ENCODE results near the gene SPOCK1.
"Not testable (repeated sequence)": the region's sequence is repeated elsewhere in the genome, so short reads cannot be mapped to it uniquely, and the experiment has no call there.

Gene SPOCK1

DNA sequence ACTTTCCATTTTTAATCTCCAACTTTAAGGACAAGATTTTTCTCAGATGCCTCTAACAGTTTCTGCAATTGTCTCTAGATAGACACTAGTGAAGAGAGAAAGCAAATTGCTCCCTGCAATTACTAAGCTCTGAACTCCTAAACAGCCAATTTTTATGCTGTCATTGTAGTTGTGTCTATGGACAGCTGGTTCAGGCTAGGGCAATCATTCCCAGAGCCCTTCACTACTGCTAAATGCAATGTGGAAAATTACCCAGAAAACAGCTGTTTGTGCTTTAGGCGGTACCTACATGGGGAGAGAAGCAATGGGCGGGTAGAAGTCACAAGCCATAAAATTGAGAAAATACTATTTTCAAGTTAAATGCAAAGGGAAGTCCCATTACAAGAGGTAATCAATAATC, 211.6 kb downstream of the SPOCK1 start:
- DNase-seq: no peak

DNA sequence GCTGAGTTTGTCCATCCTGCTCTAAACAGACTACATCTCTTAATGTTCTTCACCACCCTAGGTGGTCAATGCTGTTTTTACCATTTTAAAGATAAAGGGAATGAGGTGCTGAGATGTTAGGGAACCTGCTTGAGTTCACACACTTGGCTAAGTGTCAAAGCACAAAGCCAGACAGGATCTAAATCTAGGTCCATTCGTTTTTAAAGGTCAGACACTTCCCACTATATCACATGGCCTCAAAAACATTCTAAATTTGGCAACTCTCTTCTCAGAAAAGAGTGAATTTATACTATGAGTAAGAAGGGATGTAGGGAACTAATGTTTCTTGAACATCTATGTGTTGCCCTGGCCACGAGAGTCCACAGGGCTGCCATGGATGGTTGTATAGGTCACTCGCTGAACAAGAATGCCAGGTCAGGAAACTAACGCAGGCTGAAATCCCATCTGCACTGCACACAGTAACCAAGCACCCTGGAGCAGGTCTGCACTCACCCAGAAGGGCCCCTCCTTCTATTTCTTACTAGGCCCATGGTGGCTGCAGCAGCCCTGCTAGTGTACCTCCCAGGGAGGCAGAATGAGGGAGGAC, 213.0 kb downstream of the SPOCK1 start:
- DNase-seq: no peak

DNA sequence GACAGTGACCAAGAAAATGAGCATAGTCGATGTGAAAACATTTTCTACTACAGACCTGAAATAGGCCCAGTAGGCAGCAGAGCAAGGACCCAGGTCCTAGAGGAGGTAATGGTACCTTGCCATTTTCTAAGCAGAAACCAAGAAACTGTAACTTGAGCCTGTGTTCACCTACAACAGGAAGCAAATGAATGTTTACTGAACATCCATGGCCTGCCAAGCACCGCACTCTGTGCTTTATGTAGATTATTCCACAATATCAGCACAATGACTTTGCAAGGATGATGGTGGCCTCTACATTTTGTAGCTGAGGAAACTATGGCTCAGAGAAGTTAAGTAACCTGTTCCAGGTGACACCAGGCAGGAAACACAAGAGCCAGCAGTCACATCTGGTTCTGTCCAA, 215.3 kb downstream of the SPOCK1 start:
- DNase-seq: no peak

DNA sequence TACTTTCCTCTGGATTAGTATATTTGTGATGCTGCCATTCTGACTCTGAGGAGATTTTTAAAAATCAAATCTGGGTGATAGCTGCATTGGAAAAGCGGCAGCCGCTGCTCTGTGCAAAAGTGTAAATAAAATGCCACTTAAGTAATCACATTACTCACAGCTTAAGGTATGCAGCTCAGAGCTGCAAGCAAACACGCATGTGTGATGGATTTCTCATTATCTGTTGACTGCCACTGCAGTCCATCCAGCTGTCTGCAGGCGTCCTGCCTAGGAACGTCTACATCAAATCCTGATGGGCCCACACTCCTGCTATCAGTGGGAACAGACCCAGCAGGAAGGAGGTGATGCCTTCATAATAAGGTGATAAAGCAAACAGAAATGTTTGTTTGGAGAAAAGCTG, 216.9 kb downstream of the SPOCK1 start:
- no peak for DNase-seq

DNA sequence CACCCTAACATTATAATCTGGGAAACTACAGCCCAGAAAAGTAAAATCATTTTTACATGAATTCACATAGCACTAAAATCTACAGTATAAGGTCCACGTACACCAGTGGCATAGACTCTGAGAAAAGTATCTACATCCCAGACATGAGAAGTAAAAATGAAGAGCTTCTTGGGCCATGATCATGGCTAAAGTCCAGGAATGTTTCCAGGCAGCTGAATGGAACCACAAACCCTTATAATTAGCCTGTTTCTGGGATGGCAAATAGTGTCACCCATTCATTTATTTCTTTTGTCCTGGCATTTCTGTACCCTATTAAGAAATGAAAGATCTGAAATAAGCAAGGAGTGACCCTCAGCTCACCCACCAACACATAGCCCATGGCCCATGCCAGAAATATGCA, 217.9 kb downstream of the SPOCK1 start:
- DNase-seq: no peak

DNA sequence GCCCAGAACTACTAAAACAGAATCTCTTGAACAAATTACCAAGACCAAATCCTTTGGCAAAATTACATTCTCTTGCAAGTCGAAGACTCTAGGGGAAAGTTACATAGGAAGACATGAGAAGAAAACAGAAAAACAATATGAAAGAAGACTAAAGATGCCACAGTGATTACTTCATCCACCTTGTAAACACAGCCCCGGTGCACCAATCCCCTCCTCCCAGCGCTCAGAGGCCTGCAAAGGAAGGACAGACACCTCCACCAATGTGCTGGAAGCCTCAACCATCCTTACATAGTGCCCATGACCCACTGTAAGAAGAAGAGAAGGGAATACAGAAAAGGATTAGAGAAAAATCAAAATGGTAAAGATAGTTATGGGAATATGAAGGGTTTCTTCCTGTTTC, 218.5 kb downstream of the SPOCK1 start:
- no peak for DNase-seq

DNA sequence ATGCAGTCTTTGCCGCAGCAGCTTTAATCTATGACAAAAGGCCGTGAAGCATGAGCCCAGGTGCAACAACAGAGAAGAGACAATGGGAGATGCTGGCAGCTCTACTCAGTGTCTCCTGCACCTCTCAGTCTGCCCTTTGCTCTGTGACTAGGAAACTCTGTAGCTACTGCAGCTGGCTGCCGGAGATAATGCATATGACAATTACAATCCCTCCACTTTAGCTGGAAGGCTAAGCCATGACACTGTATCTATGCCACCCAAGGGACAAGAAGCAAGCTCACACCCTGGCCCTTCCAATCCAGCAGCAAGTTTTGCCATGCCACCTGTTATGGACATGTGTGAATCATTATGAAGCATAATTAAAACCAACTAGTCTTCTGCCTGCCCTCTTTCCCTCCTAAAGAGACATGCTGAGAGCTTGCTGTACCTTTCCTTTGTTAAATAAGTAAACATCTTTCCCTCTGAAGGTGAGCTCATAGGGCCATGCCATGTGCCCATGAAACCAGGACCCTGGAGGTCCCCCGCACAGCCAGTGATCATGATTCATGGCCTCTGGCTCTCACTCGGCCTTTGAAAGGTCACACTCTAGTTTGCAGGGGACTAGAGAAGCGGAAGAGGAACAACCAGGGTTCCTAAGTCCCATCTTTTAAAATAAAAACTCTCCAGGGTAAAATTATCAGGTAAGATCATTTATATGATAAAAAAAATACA, 219.4 kb downstream of the SPOCK1 start:
- DNase-seq: no peak

DNA sequence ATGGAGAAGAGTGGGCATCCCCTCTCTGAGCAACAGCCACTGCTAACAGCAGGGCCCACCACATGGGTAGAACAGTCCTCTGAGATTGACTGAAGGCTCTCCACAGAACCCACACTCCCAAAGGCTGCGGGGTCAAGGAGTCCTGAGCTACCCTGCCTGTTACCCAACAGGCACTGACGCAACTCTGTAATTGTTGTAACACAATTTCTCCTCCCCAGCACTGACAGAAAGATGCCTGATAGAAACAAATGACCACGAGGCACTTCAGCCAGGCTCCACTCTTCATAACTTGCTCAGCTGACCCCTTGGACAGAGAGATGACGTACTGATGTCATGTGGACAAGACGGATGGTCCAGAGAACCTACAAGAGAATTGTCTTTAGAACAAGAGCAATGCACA, 220.7 kb downstream of the SPOCK1 start:
- no peak for DNase-seq

DNA sequence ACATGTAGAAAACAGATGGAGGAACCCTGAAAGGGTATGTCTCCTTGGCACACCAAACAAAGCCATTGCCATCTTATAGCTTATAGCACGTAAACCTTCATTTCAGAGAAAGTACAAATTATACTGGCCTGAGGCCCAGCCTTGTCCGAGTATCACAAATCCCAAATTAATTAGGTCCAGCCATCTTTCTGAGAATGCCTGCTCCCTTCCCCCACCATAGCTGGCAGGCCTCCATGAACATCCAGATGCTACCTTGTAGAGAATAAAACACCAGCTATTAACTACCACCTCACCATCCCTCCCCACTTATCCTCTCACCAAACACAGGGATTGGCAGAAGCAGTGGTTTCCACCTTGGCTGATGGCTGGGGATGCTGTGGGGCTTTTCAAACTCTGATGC, 224.0 kb downstream of the SPOCK1 start:
- DNase-seq: no peak

DNA sequence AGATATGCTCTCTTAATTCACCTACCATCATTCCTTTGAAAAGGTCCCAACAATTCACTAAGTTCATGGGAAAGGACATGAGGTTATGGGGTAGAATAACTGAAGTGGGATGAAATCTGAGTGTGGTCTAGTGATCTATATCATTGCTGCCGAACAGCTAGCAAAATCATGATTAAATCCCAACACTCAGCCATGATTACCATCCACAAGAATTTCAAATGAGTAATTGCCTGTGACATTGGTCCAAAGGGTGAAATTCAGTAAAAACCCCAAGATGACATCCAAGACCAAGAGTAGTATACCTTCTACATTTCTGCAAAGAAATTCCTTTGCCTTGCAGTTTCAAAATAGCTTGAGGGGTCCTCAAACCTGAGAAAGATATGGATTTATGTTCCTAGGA, 225.6 kb downstream of the SPOCK1 start:
- DNase-seq: no peak

DNA sequence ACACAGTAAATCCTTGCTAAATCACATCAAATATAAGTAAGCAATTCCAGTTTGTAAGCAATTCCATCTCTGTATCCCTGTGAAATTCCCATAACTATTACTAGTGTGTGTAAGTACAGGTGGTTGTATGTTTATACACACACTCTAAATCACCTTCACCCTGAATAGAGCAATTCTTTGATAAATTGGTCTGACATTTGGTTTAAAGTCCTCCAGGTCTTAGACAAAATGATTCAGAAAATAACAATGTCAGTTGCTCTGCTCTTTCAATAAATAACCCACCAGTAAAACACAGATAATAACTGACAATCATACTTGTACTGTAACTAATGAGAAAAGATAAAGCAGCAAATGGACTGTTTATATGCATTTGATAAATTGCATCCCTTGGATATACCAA, 226.3 kb downstream of the SPOCK1 start:
- DNase-seq: no peak

DNA sequence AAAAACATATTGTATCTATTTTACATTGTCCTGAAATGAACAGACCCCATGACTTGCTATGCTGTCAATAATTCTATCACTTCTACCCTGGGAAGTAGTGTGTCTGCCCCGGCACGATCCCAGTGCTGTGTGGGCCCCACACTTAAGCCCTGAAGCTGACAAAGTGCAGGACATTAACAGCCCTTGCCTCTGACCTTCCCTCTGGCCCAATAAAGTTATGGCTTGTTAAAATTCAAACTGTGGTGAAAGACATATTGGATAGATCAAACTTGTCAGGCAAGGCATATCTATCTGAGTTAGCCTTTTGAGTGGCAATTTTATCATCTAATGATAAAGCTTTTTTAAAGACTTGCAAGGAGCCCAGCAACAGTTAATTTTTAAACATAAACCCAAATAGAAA, 229.2 kb downstream of the SPOCK1 start:
- DNase-seq: no peak

DNA sequence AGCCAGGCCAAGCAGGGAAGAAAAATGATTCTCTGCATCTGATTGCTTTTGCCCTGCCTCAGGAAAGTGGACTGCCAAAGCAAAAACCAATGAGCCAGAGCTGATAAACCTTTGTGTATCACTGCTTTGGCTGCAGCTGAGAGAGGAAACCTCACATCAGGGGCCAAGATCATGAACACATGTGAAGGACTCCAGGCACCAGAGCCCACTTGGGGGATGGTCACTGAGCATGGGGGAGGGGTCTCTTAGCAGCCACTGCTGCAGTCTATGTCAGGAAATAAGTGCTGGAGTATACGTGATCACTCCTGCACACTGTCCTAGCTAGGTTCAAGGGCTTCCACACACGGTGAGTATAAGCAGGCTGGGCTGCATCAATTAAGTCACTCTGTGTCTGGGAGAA, 229.9 kb downstream of the SPOCK1 start:
- DNase-seq: no peak

DNA sequence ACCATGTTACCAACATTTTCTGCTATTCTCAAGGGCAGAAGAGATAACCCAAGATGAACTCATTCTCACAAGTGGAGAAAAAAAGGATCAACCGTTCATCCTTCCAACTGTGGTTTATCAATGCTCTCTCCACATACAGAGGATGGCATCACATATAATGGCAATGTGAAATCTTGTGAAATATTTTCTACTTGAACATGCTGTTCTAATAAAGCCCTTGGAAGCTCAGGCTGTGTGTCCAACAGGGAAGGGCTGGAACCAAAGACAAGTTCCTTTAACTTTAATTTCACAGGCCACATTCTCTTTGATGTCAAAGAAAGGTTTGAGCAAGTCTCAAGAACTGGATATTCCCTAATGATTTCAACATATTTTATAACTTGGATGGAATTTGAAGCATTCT, 230.5 kb downstream of the SPOCK1 start:
- DNase-seq: no peak

DNA sequence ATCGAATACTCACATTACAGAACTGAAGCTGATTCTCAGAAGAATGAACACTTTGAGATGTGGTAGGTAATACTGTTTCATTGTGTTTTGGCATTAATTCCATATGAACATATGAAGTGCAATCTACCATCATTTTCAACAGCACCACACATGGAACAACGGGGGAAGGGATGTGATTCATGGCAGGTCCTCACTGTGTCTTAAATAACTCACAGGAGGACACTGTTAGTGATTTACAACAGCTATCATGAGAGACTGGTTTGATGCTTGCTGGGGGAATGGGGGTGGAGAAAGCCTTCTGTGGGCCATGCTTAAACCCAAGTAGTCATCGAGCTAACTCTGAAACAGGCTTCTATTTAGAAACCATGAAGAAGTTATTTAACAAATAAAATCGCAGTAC, 232.9 kb downstream of the SPOCK1 start:
- no peak for DNase-seq

DNA sequence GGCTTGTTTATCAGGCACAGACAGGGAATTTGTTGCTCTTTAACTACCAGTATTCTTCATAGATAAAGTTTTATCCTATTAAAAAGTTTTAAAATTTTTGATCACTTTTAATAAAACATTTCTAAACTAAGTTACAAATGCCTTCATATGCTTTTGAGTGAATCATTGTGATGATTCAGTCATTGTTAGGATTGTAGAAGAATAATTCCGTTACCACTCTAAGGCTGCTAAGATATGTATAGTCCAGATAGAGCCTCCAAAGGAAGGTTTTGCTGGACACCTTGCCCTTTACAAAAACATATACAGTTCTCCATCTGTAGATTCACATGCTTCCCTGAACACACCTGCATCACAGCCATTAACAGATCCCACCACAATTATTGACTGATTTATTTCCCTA, 233.7 kb downstream of the SPOCK1 start:
- DNase-seq: no peak

DNA sequence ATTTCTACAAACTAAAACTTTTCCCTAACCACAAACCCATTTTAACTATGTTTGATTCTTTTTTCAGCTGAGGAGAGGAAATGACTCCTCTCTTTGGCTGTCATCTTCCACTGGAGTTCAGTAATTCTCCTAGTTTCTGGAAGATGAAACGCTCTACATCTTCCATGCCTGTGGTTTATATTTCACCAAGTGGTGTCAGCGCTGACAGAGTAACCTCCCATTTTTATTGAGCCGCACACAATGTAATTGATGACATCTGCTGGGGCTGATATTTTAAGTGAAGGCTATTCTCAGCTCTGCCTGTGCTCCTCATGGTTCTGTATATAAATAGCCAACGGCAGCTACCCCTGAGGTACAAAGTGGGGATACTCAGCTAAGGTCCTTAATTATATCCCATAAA, 234.6 kb downstream of the SPOCK1 start:
- DNase-seq: no peak

DNA sequence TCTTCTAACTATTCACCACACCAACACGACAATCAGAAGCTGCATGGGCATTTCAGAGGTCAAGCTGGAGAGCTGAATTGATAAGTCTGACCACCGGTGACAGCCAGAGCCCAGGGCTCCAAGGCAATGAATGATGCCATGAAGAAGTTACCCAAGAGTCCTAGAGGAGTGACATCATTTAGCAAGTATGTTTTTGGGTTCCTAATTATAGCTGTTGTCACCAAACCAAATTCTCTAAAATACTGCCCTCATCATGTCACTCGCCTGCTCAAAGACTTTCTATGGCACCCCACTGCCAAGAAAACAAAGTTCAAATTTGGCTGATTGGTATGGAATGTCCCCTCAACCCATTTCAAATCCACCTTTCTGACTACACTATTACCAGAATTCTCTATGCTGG, 235.1 kb downstream of the SPOCK1 start:
- DNase-seq: no peak

DNA sequence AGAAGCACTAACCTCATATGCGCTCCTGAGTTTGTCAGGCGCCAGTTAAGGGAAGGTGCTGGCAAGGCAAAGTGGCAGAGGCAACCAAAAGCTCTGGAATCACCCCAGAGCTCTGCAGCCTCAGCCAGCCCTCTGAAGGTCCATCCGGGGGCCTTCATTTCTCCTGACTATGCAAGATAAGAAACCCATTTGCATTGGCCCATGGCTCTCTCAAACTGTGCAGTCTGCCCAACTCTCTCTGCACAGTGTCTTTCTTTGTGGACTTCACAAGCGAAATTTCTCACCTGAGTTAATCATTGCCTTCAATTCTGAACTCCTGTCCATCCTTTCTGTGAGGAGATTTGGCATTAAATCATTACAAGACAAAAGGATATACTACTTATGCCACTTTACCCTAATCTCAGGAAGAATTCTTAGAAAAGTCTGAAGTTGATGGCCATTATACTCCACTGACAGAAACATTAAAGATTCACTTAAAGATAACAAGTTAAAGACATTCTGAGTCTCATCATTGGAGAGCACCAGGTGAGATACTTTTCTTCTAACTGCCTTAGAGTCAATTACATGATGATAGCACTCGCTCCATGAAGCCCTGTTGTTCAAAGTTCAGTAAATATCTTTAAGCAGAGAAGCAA, 235.6 kb downstream of the SPOCK1 start:
- no peak for DNase-seq

DNA sequence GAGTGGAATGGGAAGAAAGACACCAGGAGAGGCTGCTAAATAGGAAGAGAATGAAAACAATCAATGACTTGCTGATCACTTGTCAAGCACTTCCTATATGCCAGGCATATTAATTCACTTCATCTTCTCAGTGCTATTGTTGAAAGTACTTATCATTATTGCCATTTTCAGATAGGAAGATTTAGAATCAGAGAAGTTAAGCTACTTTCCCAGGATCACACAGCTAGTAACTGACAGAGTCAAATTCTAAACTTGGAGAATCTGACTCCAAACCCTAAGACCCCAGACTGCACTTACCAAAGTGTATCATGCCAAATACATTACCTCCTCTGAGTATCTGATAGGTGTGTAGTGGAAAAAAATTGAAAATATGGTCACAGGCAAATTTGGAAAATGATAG, 236.3 kb downstream of the SPOCK1 start:
- DNase-seq: no peak

DNA sequence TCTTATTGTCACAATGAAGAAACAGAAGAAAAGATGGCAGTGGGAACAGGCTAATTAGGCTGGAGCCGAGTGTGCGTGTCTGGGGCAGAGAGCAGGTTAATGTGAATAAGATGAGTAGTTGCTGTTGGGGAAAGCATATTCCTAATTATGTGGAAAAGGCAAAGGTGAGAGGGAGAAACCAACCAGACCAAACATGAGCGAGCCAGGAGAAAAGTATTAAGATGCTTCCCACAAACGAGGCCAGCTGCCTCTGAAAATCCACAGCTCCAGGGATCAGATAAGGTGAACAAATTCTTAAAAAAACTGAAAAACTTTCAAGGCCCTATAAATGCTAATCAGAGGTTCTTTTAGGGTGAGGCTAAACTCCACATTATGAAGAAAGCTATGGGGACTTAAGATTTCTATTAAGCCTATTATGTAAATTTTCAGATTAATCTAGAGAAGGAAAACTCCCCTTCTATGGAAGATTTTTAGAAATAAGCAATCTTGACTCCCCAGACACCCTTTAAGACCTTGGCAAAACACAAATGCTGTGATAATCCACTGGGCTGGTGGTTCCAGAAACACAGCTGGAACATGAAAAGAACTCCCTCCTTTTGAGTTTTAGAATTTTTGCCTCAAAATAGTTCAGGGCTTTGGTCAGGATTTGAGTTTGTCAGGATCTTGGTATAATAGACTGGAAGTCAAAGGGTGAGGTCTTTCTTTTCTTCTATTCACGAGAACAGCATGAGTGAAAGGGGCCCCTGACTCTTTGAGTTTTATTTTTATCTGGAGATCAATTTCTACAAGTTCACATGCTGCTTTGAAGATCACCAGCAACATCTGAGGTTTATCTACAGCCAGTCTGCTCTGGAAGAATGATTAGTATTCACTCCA, 238.1 kb downstream of the SPOCK1 start:
- DNase-seq: no peak

DNA sequence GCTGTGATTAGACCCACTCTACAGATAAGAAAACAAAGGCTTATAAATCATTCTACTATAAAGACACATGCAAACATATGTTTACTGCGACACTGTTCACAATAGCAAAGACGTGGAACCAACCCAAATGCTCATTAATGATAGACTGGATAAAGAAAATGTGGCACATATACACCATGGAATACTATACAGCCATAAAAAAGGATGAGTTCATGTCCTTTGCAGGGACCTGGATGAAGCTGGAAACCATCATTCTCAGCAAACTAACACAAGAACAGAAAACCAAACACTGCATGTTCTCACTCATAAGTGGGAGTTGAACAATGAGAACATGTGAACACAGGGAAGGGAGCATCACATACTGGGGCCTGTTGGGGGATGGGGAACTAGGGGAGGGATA, 240.0 kb downstream of the SPOCK1 start:
- DNase-seq: not testable (repeated sequence)
